Central memory CD8-positive, alpha-beta T cell (primary cell): ENCODE measurements around the gene ANKS1A.

ENCODE experiments used
- ATAC-seq: fragments of 150-1000 bp; cut with Tn5 transposase; replicated peaks from 2 replicates; pipeline ENCODE4 v1.10.0; 2022; ENCODE audit warnings: mild to moderate bottlenecking, moderate FRiP score, moderate number of reproducible peaks; ENCODE audit not compliant: poor library complexity, severe bottlenecking; ENCODE audit errors: extremely low read depth
- DNase-seq, 2 donors: peaks; one replicate each; pipeline ENCODE4 v3.0.0; 2021; ENCODE audit warnings: low spot score in 2 of 2
- H3K27ac Mint-ChIP-seq: one replicate; pipeline ENCODE4 v1.8.0; 2022; ENCODE audit warnings: low read depth, mild to moderate bottlenecking, moderate library complexity, mixed read lengths
- H3K27me3 Mint-ChIP-seq: one replicate; pipeline ENCODE4 v1.8.0; 2022; ENCODE audit warnings: mixed read lengths
- H3K36me3 Mint-ChIP-seq: one replicate; pipeline ENCODE4 v1.8.0; 2022; ENCODE audit warnings: mild to moderate bottlenecking, moderate library complexity, mixed read lengths; ENCODE audit not compliant: insufficient read depth
- H3K4me1 Mint-ChIP-seq: one replicate; pipeline ENCODE4 v1.8.0; 2022; ENCODE audit warnings: mixed read lengths
- H3K4me3 Mint-ChIP-seq: one replicate; pipeline ENCODE4 v1.8.0; 2022; ENCODE audit warnings: mild to moderate bottlenecking, moderate library complexity, mixed read lengths
- H3K9me3 Mint-ChIP-seq: one replicate; pipeline ENCODE4 v1.8.0; 2022; ENCODE audit warnings: mixed read lengths

ANKS1A gene

DNA sequence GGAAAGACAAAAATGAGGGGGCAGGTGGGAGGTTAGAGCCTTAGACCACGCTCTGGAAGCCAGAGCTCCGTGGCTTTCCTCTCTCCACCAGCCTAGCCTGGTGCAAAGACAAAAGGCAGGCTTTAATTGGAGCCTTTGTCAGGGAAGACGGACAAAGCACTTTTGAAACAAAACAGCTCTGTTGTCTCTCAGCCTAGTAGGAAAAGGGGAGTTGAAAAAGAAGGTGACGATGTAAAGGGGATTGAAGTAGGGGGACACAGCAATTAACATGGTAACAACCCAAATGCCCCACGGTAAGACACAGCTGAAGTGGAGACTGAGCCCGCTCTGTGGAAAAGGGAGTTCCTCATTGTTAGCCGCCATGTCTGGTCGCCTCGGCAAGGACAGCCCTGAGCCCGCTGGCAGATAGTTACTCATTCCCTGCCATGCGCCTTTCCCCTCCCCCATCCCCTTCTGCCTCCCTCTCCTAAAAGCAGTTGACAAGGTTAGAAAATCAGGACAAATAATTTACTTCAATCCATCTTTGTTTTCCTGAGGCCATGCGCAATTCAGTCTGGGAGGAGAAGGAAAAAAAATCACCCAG, 159.1 kb downstream of the ANKS1A start:
- H3K4me3 Mint-ChIP-seq: no peak overlapping the region

DNA sequence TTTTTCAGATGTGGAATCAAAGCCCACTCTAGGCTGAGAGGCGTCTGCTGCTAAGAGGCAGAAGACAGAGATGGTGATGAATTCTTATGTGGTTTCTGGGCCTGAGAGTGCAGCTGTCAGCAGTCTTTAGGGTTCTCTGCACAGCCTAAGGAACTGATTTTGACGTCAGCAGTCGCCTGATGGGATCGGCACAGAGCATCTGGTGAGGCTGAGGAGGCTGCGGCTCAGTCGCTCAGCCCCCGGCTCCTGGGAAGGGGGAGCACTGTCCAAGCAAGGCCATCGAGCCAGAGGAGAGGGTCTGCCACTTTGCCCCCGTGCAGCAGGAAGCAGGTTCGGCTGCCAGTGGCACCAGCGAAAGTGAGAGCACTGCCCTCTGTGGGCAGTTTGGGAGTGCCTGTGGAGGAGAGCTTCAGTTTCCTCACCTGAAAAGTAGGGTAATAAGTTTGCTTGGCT, 159.6 kb downstream of the ANKS1A start:
- Mint-ChIP-seq H3K4me1 (no peaks in the 10 kb centered on the region), H3K9me3 (no peaks in the 10 kb centered on the region), H3K27me3 (no peaks in the 10 kb centered on the region), H3K27ac (no peak overlapping the region), H3K4me3 (no peak overlapping the region), H3K36me3 (peaks cover 1% of the 10 kb centered on the region)
- peak; percentile 40 for ATAC-seq
- DNase-seq: no peak

More for the DNA sequence above, 159.1 kb downstream of the ANKS1A start:
- ATAC-seq (no peak), DNase-seq (no peak)
- Mint-ChIP-seq H3K27me3 (no peaks in the 10 kb centered on the region), H3K9me3 (no peaks in the 10 kb centered on the region), H3K4me1 (no peaks in the 10 kb centered on the region), H3K36me3 (peaks cover 1% of the 10 kb centered on the region), H3K27ac (peak overlapping the region; percentile 42)

DNA sequence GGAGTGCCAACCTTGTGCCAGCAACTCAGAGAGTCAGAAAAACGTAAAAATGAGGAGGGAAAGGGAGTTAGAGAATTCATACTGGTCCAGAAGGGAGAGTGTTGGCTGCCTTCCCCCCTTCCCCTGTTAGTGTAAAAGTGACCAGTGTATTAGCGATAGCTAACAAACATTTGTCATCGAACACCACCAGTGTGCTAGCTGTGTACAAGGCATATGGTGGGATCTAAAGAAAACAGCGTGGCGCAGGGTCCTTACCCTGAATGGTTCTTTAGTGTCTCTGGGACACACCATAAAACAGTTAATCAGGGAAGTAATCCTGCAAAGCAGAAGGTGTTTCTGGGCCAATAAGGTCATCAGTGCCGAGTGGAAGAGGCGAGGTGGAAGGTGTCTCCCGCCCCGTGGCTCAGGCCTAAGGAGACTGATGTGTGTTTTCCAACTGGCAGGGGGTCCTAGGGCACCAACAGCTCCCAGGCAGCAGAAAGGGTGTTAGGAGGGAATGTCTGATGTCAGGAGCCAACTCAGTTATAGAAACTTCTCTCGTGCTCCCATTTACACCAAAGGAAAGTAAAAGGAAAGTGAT, 160.2 kb downstream of the ANKS1A start:
- Mint-ChIP-seq H3K36me3 (peaks cover 1% of the 10 kb centered on the region), H3K9me3 (no peaks in the 10 kb centered on the region), H3K27ac (no peak overlapping the region), H3K27me3 (no peaks in the 10 kb centered on the region), H3K4me3 (no peak overlapping the region), H3K4me1 (no peaks in the 10 kb centered on the region)
- ATAC-seq (no peak), DNase-seq (no peak)

DNA sequence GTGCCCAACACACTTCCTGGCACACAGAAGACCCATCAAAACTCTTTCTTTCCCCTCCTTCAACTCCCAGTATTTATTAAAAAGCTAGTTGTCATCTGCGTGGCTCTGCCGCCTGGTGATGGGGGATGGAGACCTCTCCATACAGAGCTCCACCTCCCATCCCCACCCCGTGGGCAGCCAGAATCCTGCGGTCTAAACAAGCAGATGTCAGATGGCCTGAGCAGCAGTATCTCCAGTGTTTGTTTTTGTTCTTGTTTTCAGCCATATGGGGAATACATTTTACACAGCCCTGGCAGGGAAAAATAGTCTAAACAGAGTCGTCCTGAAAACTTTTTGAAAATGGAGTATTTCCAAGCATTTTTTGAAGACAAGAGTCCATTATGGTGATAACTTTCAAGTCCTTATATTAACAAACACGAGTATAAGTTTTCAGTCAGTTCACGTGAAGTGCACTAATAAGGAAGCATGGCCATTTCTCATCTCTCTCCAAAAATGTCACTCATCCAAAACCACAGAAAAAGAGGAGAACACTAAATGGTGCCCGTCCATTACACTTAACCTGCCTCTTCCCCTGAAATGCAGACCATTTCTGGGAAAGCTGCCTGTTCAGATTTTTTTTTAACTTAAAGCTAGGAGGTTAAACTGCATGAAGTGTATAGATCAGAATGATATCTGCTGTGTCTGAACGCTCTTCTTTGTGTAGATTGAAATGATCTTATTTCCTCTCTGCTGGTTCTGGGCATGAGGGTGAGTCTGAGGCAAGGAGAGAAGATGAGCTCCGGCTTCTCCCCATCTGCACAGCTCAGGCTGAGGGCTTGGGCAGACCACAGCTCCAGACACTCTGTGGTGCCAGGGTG, 161.1 kb downstream of the ANKS1A start:
- no peaks in the 10 kb centered on the region for H3K4me1 Mint-ChIP-seq
- no peak for DNase-seq
- no peak overlapping the region for H3K27ac Mint-ChIP-seq

GRCh38 chr6:35050757-35051330, 161.8 kb downstream of the ANKS1A start:
- DNase-seq: no peak
- H3K27me3 Mint-ChIP-seq: no peaks in the 10 kb centered on the region
- peaks cover 7% of the 10 kb centered on the region for H3K36me3 Mint-ChIP-seq
- no peak overlapping the region for H3K4me3 Mint-ChIP-seq
- H3K4me1 Mint-ChIP-seq: no peaks in the 10 kb centered on the region
- H3K27ac Mint-ChIP-seq: no peak overlapping the region
- no peak for ATAC-seq
- H3K9me3 Mint-ChIP-seq: no peaks in the 10 kb centered on the region

More for the DNA sequence above, 161.1 kb downstream of the ANKS1A start:
- Mint-ChIP-seq H3K4me3 (no peak overlapping the region), H3K9me3 (no peaks in the 10 kb centered on the region), H3K27me3 (no peaks in the 10 kb centered on the region), H3K36me3 (peaks cover 4% of the 10 kb centered on the region)
- ATAC-seq: no peak

DNA sequence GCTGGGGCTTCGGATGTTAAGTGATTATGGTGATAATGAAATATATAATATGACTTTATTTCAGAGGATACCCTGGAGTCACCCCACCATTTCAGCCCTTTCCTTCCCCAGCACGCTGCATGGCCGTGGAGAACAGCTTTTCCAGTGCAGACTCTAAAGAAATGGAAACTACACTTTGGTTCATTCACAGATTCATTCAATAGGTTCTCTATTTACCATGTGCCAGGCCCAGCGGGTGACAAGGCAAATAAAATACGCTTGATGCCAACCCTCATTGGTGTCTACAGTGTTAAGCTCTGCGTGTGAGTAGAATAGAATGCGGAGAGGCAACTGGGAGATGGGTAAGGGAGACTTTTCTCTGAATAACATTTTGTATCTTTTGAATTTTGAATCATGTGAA, 162.3 kb downstream of the ANKS1A start:
- H3K9me3 Mint-ChIP-seq: no peaks in the 10 kb centered on the region
- ATAC-seq (no peak), DNase-seq (no peak)
- no peaks in the 10 kb centered on the region for H3K27me3 Mint-ChIP-seq
- peaks cover 7% of the 10 kb centered on the region for H3K36me3 Mint-ChIP-seq
- no peaks in the 10 kb centered on the region for H3K4me1 Mint-ChIP-seq
- no peak overlapping the region for H3K27ac Mint-ChIP-seq
- H3K4me3 Mint-ChIP-seq: no peak overlapping the region

GRCh38 chr6:35051997-35052583, 163.0 kb downstream of the ANKS1A start:
- H3K9me3 Mint-ChIP-seq: no peaks in the 10 kb centered on the region
- no peak for ATAC-seq
- no peak overlapping the region for H3K4me3 Mint-ChIP-seq
- no peak for DNase-seq
- no peaks in the 10 kb centered on the region for H3K27me3 Mint-ChIP-seq
- no peak overlapping the region for H3K27ac Mint-ChIP-seq
- H3K36me3 Mint-ChIP-seq: peaks cover 7% of the 10 kb centered on the region
- H3K4me1 Mint-ChIP-seq: no peaks in the 10 kb centered on the region

DNA sequence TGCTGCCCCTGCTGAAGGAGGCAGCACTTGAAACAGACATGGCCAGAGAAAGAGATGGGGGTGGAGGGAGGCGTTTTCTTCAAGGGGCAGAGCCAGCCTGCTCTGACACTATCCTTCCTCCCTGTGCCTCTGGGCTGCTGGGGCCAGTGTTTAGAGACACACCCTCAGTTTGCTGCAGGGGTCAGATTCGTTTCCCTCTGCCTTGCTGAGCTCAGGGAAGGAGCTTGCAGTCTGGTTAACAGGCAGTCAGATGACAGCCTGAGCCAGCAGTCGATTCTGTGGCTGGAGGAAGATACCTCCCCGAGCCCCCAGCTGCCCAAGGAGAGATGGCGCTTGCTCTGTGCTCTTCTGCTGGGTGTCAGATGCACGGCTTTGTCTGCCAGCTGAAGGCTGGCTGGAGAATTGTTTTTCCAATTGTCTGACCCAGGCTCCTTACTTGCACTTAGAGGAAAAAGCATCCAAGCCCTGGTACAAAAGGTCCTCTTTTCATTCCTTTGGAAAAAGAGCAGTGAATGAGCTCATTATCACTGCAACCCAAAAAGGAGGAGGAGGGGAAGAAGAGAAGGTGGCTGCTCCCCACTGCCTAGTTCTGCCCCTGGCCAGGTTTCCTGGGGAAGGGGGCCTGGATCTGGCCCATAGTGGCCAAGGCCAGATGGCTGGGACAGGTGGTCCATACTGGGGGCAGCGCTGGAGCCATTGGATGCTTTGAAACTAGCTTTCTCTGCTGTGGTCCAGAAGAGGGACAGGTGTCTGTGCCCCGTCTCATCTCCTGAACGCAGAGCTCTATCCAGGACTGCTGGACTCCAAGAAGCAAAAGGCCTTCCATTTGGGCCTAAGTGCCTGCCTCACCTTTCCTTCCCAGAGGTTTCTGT, 163.9 kb downstream of the ANKS1A start:
- Mint-ChIP-seq H3K4me3 (no peak overlapping the region), H3K9me3 (no peaks in the 10 kb centered on the region), H3K27ac (no peak overlapping the region), H3K27me3 (no peaks in the 10 kb centered on the region), H3K4me1 (no peaks in the 10 kb centered on the region), H3K36me3 (peaks cover 7% of the 10 kb centered on the region)
- ATAC-seq (no peak), DNase-seq (no peak)

DNA sequence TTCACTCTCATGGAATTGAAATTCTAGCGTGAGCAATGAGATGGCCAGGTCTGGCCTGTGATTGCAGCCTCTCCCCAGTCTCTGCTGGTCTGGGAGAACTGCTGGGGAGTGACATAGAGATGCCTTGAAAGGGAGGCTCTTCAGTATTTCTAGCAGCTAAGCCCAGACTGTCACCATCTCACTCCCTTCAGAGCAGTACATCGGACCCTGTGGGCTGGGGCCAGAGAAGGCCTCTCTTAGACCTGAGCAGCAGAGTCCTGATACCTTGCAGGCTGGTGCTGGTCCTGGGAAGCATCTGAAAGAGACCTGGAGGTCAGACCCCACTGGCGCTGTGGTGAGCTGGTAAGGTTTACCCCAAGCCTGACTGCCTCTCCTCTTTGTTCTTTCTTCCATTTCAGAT, 164.6 kb downstream of the ANKS1A start:
- Mint-ChIP-seq H3K36me3 (peaks cover 7% of the 10 kb centered on the region), H3K4me1 (no peaks in the 10 kb centered on the region), H3K9me3 (no peaks in the 10 kb centered on the region), H3K27me3 (no peaks in the 10 kb centered on the region), H3K4me3 (no peak overlapping the region), H3K27ac (no peak overlapping the region)
- ATAC-seq (no peak), DNase-seq (no peak)

GRCh38 chr6:35054106-35054742, 165.2 kb downstream of the ANKS1A start:
- peaks cover 7% of the 10 kb centered on the region for H3K36me3 Mint-ChIP-seq
- H3K27ac Mint-ChIP-seq: no peak overlapping the region
- H3K4me3 Mint-ChIP-seq: no peak overlapping the region

DNA sequence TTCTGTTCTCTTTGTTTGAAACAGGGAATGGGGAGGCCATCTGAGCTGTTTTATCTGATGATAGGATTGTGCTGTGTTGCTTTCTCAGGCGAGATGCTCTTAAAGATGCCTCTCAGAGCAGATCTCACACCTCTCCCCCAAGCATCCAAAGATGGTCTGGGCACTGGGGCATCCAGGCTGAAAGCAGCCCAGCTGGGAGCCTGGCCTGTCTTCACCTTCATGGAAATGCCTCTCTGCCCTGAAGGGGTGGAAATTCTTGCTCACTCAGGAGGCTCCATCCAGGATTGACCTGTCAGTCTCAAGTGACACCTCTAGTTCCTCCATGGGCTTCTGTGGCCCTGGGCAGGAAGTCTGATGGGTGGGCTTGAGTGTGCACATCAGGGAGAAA, 165.7 kb downstream of the ANKS1A start:
- Mint-ChIP-seq H3K27ac (no peak overlapping the region), H3K4me3 (no peak overlapping the region), H3K9me3 (no peaks in the 10 kb centered on the region), H3K36me3 (peaks cover 7% of the 10 kb centered on the region), H3K4me1 (no peaks in the 10 kb centered on the region), H3K27me3 (no peaks in the 10 kb centered on the region)
- ATAC-seq: no peak
- DNase-seq: no peak

More at GRCh38 chr6:35054106-35054742, 165.2 kb downstream of the ANKS1A start:
- no peak for ATAC-seq
- Mint-ChIP-seq H3K27me3 (no peaks in the 10 kb centered on the region), H3K4me1 (no peaks in the 10 kb centered on the region), H3K9me3 (no peaks in the 10 kb centered on the region)
- DNase-seq: no peak
